DOHH2 (cell line): Measurements from ENCODE around the gene NPIPB6.

ENCODE experiments used
- H3F3A ChIP-seq: fragments of 200-600 bp; sonication (generic), shearing (Covaris generic); 2 replicates; pipeline ENCODE4 v1.6.0; 2016; ENCODE audit warnings: antibody characterized with exemption, mild to moderate bottlenecking; ENCODE audit not compliant: control insufficient read depth, insufficient read depth
- H3K27ac ChIP-seq: fragments of 200-600 bp; sonication (generic); 2 replicates; pipeline ENCODE4 v1.5.1; 2014; ENCODE audit warnings: low read depth, mild to moderate bottlenecking, low read length, moderate library complexity
- H3K27me3 ChIP-seq: fragments of 200-600 bp; sonication (generic); 2 replicates; pipeline ENCODE4 v1.6.1; 2014; ENCODE audit warnings: mild to moderate bottlenecking, low read length, mixed read lengths; ENCODE audit not compliant: control insufficient read depth
- H3K36me3 ChIP-seq: fragments of 200-600 bp; sonication (generic); 2 replicates; pipeline ENCODE4 v1.6.1; 2014; ENCODE audit warnings: mild to moderate bottlenecking, low read length, moderate library complexity, mixed read lengths; ENCODE audit not compliant: control insufficient read depth
- H3K4me1 ChIP-seq: fragments of 200-600 bp; sonication (generic); 2 replicates; pipeline ENCODE4 v1.6.1; 2014; ENCODE audit warnings: mild to moderate bottlenecking, low read length, mixed read lengths; ENCODE audit not compliant: control insufficient read depth
- H3K4me2 ChIP-seq: fragments of 200-600 bp; sonication (generic); 2 replicates; pipeline ENCODE4 v1.6.0; 2014; ENCODE audit warnings: mild to moderate bottlenecking, low read length, moderate library complexity
- H3K4me3 ChIP-seq: fragments of 200-600 bp; sonication (generic); 2 replicates; pipeline ENCODE4 v1.5.1; 2014; ENCODE audit warnings: mild to moderate bottlenecking, low read length, mixed read lengths
- H3K79me2 ChIP-seq: fragments of 200-600 bp; sonication (generic); 2 replicates; pipeline ENCODE4 v1.6.1; 2014; ENCODE audit warnings: mild to moderate bottlenecking, low read length, mixed read lengths; ENCODE audit not compliant: control insufficient read depth
- H3K9me2 ChIP-seq: fragments of 200-600 bp; sonication (generic); replicated peaks from 2 replicates; pipeline ENCODE4 v1.6.1; 2014; ENCODE audit warnings: mild to moderate bottlenecking, low read length, mixed read lengths; ENCODE audit not compliant: control insufficient read depth
- H3K9me3 ChIP-seq: fragments of 200-600 bp; sonication (generic); 2 replicates; pipeline ENCODE4 v1.6.1; 2014; ENCODE audit warnings: antibody characterized with exemption, low read length, mixed read lengths; ENCODE audit not compliant: control insufficient read depth, insufficient read depth
- H4K20me1 ChIP-seq: fragments of 200-600 bp; sonication (generic); 2 replicates; pipeline ENCODE4 v1.6.0; 2014; ENCODE audit warnings: low read depth, mild to moderate bottlenecking, antibody characterized with exemption, low read length, moderate library complexity; ENCODE audit not compliant: control insufficient read depth, insufficient read depth
- EZH2phosphoT487 ChIP-seq: fragments of 200-600 bp; sonication (generic); IDR thresholded peaks from 2 replicates; pipeline ENCODE4 v1.6.1; 2017; ENCODE audit warnings: borderline replicate concordance, mild to moderate bottlenecking, antibody characterized with exemption, low read length, moderate library complexity, mixed read lengths
- TF ChIP-seq, protein P1 (sequence below): fragments of 200-600 bp; sonication (generic); IDR thresholded peaks from one replicate; pipeline ENCODE4 v1.5.1; 2014; ENCODE audit warnings: antibody characterized with exemption, mild to moderate bottlenecking, low read depth, low read length; ENCODE audit not compliant: poor library complexity, severe bottlenecking

Gene NPIPB6

DNA sequence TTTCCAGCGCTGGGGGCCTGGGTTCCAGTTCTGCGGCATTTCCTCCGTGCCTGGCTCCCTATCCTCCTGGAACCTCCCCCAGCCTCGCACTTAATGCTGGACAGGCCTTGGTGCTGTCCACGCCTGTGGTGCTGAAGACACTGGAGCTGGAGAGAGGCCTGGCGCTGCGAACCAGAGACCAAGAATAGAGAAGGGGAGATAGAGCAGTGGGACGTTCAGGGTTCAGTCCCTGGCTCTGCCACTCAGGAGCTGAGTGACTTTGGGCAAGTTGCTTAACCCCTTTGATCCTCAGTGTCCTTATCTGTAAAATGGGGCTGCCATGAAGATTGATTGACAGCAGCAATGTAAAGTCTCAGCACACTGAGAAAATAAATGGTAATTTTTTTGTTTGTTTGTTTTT lies 59.1 kb downstream of the NPIPB6 start:
- TF ChIP-seq, protein P1, sequence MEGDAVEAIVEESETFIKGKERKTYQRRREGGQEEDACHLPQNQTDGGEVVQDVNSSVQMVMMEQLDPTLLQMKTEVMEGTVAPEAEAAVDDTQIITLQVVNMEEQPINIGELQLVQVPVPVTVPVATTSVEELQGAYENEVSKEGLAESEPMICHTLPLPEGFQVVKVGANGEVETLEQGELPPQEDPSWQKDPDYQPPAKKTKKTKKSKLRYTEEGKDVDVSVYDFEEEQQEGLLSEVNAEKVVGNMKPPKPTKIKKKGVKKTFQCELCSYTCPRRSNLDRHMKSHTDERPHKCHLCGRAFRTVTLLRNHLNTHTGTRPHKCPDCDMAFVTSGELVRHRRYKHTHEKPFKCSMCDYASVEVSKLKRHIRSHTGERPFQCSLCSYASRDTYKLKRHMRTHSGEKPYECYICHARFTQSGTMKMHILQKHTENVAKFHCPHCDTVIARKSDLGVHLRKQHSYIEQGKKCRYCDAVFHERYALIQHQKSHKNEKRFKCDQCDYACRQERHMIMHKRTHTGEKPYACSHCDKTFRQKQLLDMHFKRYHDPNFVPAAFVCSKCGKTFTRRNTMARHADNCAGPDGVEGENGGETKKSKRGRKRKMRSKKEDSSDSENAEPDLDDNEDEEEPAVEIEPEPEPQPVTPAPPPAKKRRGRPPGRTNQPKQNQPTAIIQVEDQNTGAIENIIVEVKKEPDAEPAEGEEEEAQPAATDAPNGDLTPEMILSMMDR: no peak
- no peak for TF ChIP-seq EZH2phosphoT487
- Histone ChIP-seq H3K9me2 (no peaks in the 10 kb centered on the region), H3K4me3 (no peak overlapping the region), H4K20me1 (no peaks in the 10 kb centered on the region), H3K4me2 (no peak overlapping the region), H3F3A (no peaks in the 10 kb centered on the region), H3K4me1 (no peaks in the 10 kb centered on the region), H3K36me3 (no peaks in the 10 kb centered on the region), H3K9me3 (no peaks in the 10 kb centered on the region), H3K79me2 (no peaks in the 10 kb centered on the region), H3K27ac (no peak overlapping the region), H3K27me3 (peaks cover 13% of the 10 kb centered on the region)

DNA sequence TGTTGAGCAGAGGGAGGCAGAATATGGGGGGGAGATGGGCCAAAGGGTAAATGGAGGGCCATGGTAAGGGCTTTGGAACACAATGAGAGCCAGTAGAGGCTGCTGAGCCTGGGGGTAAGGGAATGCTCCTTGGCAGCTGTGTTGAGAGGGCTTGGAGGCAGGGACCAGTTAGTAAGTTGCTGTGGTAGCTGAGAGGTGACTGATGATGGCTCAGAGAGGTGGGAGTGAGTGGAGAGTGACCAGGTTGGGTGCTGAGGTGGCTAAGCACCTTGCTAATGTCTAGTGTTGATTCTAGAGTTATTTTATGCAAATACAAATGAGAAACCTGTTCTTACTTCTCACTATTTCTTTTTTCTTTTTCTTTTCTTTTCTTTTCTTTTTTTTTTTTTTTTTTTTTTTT lies 60.2 kb downstream of the NPIPB6 start:
- H3K9me3 ChIP-seq: no peaks in the 10 kb centered on the region
- no peaks in the 10 kb centered on the region for H4K20me1 ChIP-seq
- no peak for TF ChIP-seq EZH2phosphoT487
- TF ChIP-seq, protein P1: no peak
- peaks cover 11% of the 10 kb centered on the region for H3K27me3 ChIP-seq
- H3F3A ChIP-seq: no peaks in the 10 kb centered on the region
- H3K79me2 ChIP-seq: no peaks in the 10 kb centered on the region
- H3K9me2 ChIP-seq: no peaks in the 10 kb centered on the region
- H3K27ac ChIP-seq: no peak overlapping the region
- no peaks in the 10 kb centered on the region for H3K4me1 ChIP-seq
- no peaks in the 10 kb centered on the region for H3K36me3 ChIP-seq
- H3K4me2 ChIP-seq: no peak overlapping the region
- no peak overlapping the region for H3K4me3 ChIP-seq

DNA sequence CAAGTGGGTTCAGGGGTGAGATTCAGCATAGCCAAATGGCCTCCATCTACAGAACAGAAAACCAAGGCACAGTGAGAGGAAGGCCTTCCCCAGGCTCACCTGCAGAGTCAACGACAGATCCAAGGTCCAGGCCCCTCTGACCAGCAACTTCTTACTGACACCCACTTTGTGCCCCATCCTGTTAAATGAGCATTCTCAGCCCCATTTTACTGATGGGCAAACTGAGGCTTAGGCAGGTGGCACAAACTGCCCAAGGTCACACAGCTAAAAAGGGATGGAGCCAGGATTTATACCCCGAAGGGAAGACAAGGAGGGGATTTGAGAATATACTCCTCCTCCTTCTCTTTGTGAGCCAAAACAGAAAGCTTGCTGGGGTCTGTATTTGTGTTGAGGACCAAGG lies 61.7 kb downstream of the NPIPB6 start:
- TF ChIP-seq EZH2phosphoT487: no peak
- H4K20me1 ChIP-seq: no peaks in the 10 kb centered on the region

DNA sequence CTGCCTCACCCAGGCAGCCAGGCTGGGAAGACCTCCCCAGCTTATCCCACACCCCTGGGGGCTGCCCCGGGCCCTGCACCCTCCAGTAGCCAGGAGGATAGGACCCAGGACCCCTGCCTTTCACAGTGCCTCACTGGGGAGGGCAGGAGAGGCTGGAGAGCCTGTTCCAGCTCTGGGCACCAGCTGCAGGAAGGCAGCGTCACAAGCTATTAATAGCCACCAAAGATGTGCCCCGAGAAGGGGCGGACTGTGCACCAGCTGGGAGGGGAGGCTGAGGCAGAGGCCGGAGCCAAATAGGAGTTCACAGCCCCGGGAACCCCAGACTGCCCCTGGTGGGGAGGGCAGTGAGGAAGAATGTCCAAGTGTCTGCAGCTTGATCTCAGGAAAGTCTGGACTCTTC lies 62.2 kb downstream of the NPIPB6 start:
- no peaks in the 10 kb centered on the region for H3K9me3 ChIP-seq
- no peaks in the 10 kb centered on the region for H3K36me3 ChIP-seq
- H3K9me2 ChIP-seq: no peaks in the 10 kb centered on the region
- TF ChIP-seq EZH2phosphoT487: no peak
- TF ChIP-seq, protein P1: no peak
- peaks cover 18% of the 10 kb centered on the region for H3K27me3 ChIP-seq
- no peak overlapping the region for H3K4me2 ChIP-seq
- no peak overlapping the region for H3K4me3 ChIP-seq
- no peak overlapping the region for H3K27ac ChIP-seq
- H3K79me2 ChIP-seq: no peaks in the 10 kb centered on the region
- no peaks in the 10 kb centered on the region for H4K20me1 ChIP-seq
- H3K4me1 ChIP-seq: no peaks in the 10 kb centered on the region
- H3F3A ChIP-seq: no peaks in the 10 kb centered on the region

More for the DNA sequence above, 61.7 kb downstream of the NPIPB6 start:
- H3K79me2 ChIP-seq: no peaks in the 10 kb centered on the region
- H3K36me3 ChIP-seq: no peaks in the 10 kb centered on the region
- H3K4me2 ChIP-seq: no peak overlapping the region
- no peaks in the 10 kb centered on the region for H3K4me1 ChIP-seq
- H3K9me3 ChIP-seq: no peaks in the 10 kb centered on the region
- H3K27ac ChIP-seq: no peak overlapping the region
- no peak overlapping the region for H3K4me3 ChIP-seq
- peaks cover 15% of the 10 kb centered on the region for H3K27me3 ChIP-seq
- no peaks in the 10 kb centered on the region for H3F3A ChIP-seq
- no peaks in the 10 kb centered on the region for H3K9me2 ChIP-seq
